Measurements from ENCODE around the gene PCCA.
"Not testable (repeated sequence)": the region's sequence is repeated elsewhere in the genome, so short reads cannot be mapped to it uniquely, and the experiment has no call there.

The PCCA gene

GRCh38 chr13:100088644-100089464, at the start of gene PCCA:
TSS of gene PCCA (plus strand) at chr13:100089093. CDS start at chr13:100089121, 28 bp downstream.
- DNase-seq: peak; percentile 77

GRCh38 chr13:100039740-100040139, 49.2 kb upstream of the PCCA start:
- no peak for DNase-seq

GRCh38 chr13:100040196-100040595, 48.7 kb upstream of the PCCA start:
- no peak for DNase-seq

- no peak for DNase-seq
Measured at GRCh38 chr13:100044936-100045335, 44.0 kb upstream of the PCCA start.

GRCh38 chr13:100045355-100045754, 43.5 kb upstream of the PCCA start:
- DNase-seq: no peak

GRCh38 chr13:100051070-100051469, 37.8 kb upstream of the PCCA start:
- no peak for DNase-seq

- DNase-seq: no peak
Measured at GRCh38 chr13:100059827-100060226, 29.1 kb upstream of the PCCA start.

GRCh38 chr13:100063333-100063732, 25.6 kb upstream of the PCCA start:
- no peak for DNase-seq

- DNase-seq: no peak
Measured at GRCh38 chr13:100063906-100064305, 25.0 kb upstream of the PCCA start.

- DNase-seq: no peak
Measured at GRCh38 chr13:100068133-100068931, 20.6 kb upstream of the PCCA start.

GRCh38 chr13:100069278-100069677, 19.6 kb upstream of the PCCA start:
- no peak for DNase-seq

GRCh38 chr13:100075700-100076587, 12.9 kb upstream of the PCCA start:
- DNase-seq: no peak

GRCh38 chr13:100079003-100079402, 9.9 kb upstream of the PCCA start:
- DNase-seq: not testable (repeated sequence)

- not testable (repeated sequence) for DNase-seq
Measured at GRCh38 chr13:100083401-100083800, 5.5 kb upstream of the PCCA start.

GRCh38 chr13:100088273-100088643, 635 bp upstream of the PCCA start:
- no peak for DNase-seq

- no peak for DNase-seq
Measured at GRCh38 chr13:100089465-100090032, 656 bp downstream of the PCCA start.

GRCh38 chr13:100090861-100091260, 2.0 kb downstream of the PCCA start:
- DNase-seq: no peak

GRCh38 chr13:100091391-100091790, 2.5 kb downstream of the PCCA start:
- DNase-seq: no peak

GRCh38 chr13:100092273-100092672, 3.4 kb downstream of the PCCA start:
- DNase-seq: not testable (repeated sequence)

- no peak for DNase-seq
Measured at GRCh38 chr13:100095498-100095897, 6.6 kb downstream of the PCCA start.

- no peak for DNase-seq
Measured at GRCh38 chr13:100096526-100096925, 7.6 kb downstream of the PCCA start.

- DNase-seq: no peak
Measured at GRCh38 chr13:100097821-100098220, 8.9 kb downstream of the PCCA start.
